Stimulated activated CD8-positive, alpha-beta memory T cell treated with anti-CD3 and anti-CD28 coated beads, Interleukin-7, amount 100 ng/mL, for 24 hours (primary cell): ENCODE data around the gene POLE2.
A peak's percentile ranks its signal among the peaks of the same experiment; 100 is the strongest.
"Not testable (repeated sequence)": the region's sequence is repeated elsewhere in the genome, so short reads cannot be mapped to it uniquely, and the experiment has no call there.

Source experiments
- DNase-seq: peaks from one replicate; pipeline ENCODE4 v3.0.0-alpha.2; 2020; ENCODE audit warnings: low read depth

Gene POLE2

GRCh38 chr14:49659526-49660455 is 28.2 kb downstream of the POLE2 start:
- DNase-seq: no peak

- DNase-seq: not testable (repeated sequence)
Observed at GRCh38 chr14:49657500-49657899, 30.5 kb downstream of the POLE2 start.

GRCh38 chr14:49654511-49654910 is 33.5 kb downstream of the POLE2 start:
- DNase-seq: no peak

- DNase-seq: no peak
Observed at GRCh38 chr14:49653508-49653907, 34.5 kb downstream of the POLE2 start.

DNA sequence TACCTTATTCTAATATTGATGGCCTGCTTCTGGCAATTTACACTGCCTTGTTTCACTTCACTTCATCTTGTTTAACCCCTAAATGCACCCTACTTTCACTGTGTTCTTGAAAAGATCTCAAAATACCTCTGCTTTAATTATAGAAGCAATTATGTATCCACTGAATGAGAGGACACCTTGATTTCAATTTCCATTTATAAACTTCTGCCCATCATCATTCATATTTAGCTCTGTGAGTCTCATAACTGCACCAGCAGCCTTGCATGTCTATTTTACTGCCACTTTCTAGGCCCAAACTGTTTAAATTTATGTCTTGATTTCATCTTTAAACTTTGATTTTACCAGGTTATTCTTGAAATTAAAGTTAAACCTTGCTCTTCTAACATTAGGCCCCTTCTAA is 45.9 kb downstream of the POLE2 start:
- no peak for DNase-seq

- no peak for DNase-seq
Observed at GRCh38 chr14:49641697-49642129, 46.3 kb downstream of the POLE2 start.

DNA sequence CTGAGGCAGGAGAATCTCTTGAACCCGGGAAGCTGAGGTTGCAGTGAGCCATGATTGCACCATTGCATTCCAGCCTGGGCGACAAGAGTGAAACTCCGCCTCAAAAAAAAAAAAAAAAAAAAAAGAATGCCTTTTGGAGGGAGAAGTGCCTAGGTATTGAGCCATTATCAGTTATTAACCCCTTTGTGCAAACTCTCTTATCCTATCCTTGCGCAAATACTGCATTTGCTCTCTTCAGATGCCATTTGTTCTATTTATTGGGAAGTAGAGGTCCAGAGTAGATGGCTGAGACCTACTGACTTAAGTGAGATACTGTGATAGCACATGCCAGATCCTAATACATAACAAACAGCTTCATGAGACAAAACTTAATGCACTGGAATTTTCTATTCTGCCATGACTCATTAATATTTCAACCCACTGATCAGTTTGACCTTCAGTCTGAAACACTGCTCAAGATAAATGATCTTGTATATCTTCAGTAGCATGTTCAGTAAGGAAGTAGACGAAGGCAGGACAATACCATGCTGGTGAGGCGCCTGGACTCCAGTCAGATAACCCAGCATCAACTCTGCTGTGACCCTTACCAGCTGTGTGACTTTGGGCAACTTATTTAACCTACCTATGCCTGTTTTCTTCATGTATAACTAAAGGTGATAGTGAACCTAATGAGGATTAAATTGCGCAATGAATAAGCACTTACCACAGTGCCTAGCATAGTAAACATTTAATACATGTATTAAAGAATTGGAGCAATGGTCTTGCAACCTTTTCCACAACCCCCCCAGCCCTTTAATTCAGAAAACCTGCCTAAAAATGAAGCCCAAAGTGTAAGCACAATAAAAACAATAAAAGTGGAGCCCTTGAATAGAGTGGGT is 47.2 kb downstream of the POLE2 start:
- DNase-seq: no peak

- no peak for DNase-seq
Observed at GRCh38 chr14:49637534-49638078, 50.4 kb downstream of the POLE2 start.

- DNase-seq: no peak
Observed at GRCh38 chr14:49636866-49637265, 51.1 kb downstream of the POLE2 start.

DNA sequence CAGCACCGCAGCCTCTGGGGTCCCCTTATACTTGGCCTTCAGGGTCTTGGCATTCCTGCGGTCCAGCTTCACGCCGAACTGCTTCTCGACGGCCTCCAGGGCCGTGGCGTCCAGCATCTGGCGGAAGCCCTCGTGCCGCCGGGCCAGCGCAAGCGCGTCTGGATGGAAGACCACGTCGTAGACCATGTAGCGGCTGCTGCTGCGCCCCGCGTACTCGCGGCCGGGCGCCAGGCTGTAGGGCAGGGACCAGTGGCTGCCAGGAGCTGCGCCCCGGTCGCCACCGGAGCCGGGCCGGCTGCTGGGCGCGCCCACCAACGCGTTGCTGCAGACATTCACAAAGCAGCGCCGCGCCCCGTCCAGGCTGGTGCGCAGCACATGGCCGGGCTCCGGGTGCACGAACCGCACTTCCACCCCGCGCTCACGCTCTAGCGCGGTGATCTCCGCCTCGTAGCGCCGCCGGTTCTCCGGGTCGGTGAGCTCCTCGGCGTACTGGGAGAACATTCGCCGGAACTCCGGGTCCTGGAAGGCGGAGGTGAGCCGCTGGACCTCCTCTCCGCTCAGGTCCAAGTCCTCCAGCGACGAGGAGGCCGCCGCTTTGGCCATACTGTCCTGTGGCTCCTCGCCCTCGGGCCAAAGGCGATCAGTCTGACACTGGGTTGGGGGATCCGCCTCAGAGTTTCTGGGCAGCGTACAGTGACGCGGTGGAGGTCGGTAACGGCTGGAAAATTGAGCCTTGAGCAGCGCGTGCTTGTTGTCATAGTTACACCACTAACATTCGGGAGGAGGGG is 53.3 kb downstream of the POLE2 start, which contains the start of gene DNAAF2:
Gene DNAAF2 (minus strand): TSS at position 698 of the 788 bp plus-strand sequence. CDS start 95 bp downstream, at position 603.
- peak; percentile 21 for DNase-seq

DNA sequence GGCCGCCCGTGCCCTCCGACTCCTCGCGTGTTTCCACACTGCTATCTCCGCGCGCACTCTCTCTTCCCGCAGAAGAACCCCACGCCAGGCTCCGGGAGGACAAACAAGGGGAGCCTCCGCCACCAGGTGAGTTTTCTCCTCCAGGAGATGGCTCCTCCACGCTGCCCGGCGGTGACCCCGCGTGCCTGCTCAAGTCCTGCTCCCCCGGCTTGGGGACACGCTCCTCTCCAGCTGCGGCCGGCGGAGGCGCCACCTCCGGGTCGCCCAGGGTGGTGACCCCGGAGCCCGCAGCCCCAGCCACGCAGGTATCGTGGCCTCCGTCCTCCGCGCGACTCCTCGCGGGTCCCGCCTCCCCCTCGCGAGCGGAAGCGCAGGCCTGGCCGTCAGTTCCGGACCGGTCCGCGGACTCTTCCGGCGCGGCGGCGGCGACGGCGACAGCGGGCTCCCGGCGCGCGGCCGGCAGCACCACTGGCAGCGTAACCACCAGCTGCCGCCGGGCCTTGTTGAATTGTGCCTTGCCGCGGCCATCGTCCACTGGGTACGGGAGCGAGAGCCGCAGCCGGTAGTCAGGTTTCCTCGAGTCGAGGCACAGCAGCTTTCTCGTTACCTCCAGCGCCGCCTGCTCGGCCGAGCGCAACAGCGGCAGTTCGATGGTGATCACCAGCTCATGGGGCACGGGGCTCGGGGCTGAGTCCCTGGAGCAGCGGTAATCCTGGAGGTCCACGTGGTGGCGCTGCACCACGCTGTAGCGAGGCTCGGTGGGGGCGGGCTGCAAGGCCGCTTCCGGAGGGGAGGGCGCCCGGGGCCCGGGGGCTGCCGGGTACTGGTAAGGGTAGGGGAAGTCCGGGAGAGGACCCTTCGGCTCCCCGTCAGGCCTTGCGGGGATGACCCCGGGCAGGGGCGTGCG is 54.1 kb downstream of the POLE2 start:
- peak; percentile 87 for DNase-seq

GRCh38 chr14:49623941-49624839 is 63.8 kb downstream of the POLE2 start:
- no peak for DNase-seq

GRCh38 chr14:49623387-49623786 is 64.6 kb downstream of the POLE2 start:
- no peak for DNase-seq

- DNase-seq: no peak
Observed at GRCh38 chr14:49622022-49622607, 65.9 kb downstream of the POLE2 start.

DNA sequence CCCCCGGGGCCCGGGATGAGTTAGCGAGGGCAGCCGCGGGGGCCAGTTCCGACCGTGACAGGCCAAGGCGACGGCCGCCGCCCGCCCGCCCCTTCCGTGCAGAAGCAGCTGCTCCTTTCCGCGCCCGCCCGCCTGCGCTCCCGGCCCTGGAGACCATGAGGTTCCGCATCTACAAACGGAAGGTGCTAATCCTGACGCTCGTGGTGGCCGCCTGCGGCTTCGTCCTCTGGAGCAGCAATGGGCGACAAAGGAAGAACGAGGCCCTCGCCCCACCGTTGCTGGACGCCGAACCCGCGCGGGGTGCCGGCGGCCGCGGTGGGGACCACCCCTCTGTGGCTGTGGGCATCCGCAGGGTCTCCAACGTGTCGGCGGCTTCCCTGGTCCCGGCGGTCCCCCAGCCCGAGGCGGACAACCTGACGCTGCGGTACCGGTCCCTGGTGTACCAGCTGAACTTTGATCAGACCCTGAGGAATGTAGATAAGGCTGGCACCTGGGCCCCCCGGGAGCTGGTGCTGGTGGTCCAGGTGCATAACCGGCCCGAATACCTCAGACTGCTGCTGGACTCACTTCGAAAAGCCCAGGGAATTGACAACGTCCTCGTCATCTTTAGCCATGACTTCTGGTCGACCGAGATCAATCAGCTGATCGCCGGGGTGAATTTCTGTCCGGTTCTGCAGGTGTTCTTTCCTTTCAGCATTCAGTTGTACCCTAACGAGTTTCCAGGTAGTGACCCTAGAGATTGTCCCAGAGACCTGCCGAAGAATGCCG is 66.7 kb downstream of the POLE2 start:
- DNase-seq: peak; percentile 41

DNA sequence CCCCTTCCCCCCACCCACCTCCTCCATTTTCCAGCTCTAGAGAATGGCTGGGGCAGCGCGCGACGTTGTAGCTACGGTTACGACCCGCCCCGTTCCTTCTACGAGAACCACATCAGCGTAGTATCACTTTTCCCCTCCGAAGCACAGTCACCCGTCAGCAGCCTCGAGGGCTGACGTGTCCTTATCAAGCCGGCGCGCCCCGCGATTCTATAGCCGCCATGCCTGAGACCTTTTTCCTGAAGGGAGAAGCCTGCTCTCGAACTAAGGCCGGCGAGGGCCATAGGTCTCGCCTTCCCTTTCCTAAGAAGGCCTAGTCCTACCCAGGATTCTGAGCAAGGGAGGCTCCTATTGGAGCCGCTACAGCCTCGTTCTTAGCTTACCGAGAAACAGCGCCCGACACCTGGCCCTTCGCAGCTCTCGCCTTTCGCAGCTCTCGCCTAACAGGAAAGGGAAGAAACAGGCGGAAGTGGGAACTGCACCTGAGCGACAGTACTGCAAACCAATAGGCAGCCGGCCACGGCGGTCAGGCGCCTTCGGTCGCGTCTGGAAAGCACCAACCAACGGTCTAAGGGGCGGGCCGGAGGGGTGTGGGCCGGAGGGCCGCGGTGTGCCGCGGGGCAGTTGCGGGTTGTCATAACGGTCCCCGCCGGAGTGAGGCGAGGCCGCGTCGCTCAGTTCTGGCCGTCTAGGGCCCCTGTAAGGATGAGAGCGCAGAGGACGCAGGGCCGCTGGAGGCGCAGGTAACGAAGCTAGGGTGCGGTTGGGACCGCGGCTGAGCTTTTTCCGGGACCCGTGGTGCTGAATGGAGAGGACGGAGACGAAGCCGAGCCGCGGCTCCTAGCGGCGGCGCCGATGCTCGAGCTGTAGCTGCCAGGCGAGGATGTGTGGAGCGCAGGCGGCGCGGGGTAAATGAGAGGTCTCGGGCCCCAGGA is 67.6 kb downstream of the POLE2 start, which contains the start of the genes MGAT2 and RPL36AL:
Gene MGAT2 (plus strand): TSS at position 618 of the 932 bp plus-strand sequence. CDS start 470 bp downstream, outside the sequence.
Gene RPL36AL (minus strand): TSS at position 445 of the 932 bp plus-strand sequence. CDS start 1,522 bp downstream, outside the sequence.
- peak; percentile 85 for DNase-seq

GRCh38 chr14:49619730-49620129 is 68.3 kb downstream of the POLE2 start:
- DNase-seq: no peak
